Kidney (tissue), 14 donors: ENCODE results near the gene TMEM200A. TPM values are rescaled to one million over a fixed set of nuclear protein-coding genes. Genes with fewer than 3 reads are reported as not detected.

ENCODE experiments used
- DNase-seq, 5 donors: peaks; one replicate each; pipeline ENCODE4 v3.0.0-alpha.2; 2013 to 2020
- FAIRE-seq: peaks from 2 replicates; lab custom pipeline; 2012; peaks lifted over from hg19 to GRCh38; lab: Jason Lieb, UNC
- H3K27ac ChIP-seq, 2 donors: one replicate each; pipeline ENCODE4 v1.7.0; 2013; ENCODE audit warnings: low read depth in 2 of 2, low read length in 2 of 2, inconsistent platforms in 1 of 2
- H3K27me3 ChIP-seq: one replicate; pipeline ENCODE4 v1.7.1; 2013; ENCODE audit warnings: low read length, inconsistent platforms; ENCODE audit not compliant: control insufficient read depth, insufficient read depth
- H3K36me3 ChIP-seq, 3 donors: one replicate each; pipeline versions ENCODE4 v1.7.0 to v1.7.1; 2013; ENCODE audit warnings: low read length in 3 of 3, control low read depth in 1 of 3, inconsistent platforms in 1 of 3; ENCODE audit not compliant: insufficient read depth in 3 of 3, control insufficient read depth in 2 of 3
- H3K4me1 ChIP-seq, 3 donors: one replicate each; pipeline versions ENCODE4 v1.7.0 to v1.7.1; 2013; ENCODE audit warnings: low read length in 3 of 3, inconsistent platforms in 1 of 3, low read depth in 1 of 3; ENCODE audit not compliant: control insufficient read depth in 2 of 3, insufficient read depth in 2 of 3
- H3K4me3 ChIP-seq, 3 donors: one replicate each; pipeline versions ENCODE4 v1.7.0 to v1.8.1; 2013; ENCODE audit warnings: low read length in 3 of 3, control low read depth in 1 of 3, inconsistent platforms in 1 of 3
- H3K9ac ChIP-seq, 3 donors: one replicate each; pipeline versions ENCODE4 v1.7.0 to v1.7.1; 2013; ENCODE audit warnings: low read length in 3 of 3, control low read depth in 1 of 3, inconsistent platforms in 1 of 3
- H3K9me3 ChIP-seq, 3 donors: one replicate each; pipeline versions ENCODE4 v1.7.0 to v1.7.1; 2013; ENCODE audit warnings: low read length in 3 of 3, control low read depth in 1 of 3, inconsistent platforms in 1 of 3; ENCODE audit not compliant: control insufficient read depth in 2 of 3, insufficient read depth in 1 of 3
- intact Hi-C: fragments of 100-400 bp; cut with DNase I; formaldehyde crosslinking; loops from one replicate; pipeline ENCODE4 v1.11.1; 2022
- polyA plus RNA-seq: library from polyadenylated mRNA; stranded (reverse); fragments of 350-450 nt; fragmentation: Illumina TruSeq; extraction: RNeasy Lipid Tissue Mini Kit (QIAGEN cat#74804); gene quantifications from one replicate; pipeline ENCODE4 v1.2.3, GENCODE V29; 2014; ENCODE audit warnings: low read depth, low replicate concordance; ENCODE audit not compliant: insufficient read depth
- total RNA-seq: library from RNA; stranded (reverse); fragmentation: NEBNext Ultra II Directional; extraction: Animal tissue kit (Norgen Biotek cat#: 25700); gene quantifications from one replicate; pipeline ENCODE4 v1.2.1, GENCODE V29; 2021
- TF ChIP-seq, protein P1 (sequence below): IDR thresholded peaks from 3 replicates; pipeline ENCODE4 v1.5.1; 2012; ENCODE audit warnings: mild to moderate bottlenecking, moderate library complexity, borderline replicate concordance; ENCODE audit not compliant: insufficient read depth; ENCODE audit errors: extremely low read depth
- donor health status: control.
- donor health status: control.
- donor health status: control.
- donor health status: control.
- donor health status: control.
- donor health status: DM: yes; HTN: yes; CAD: no.
- donor health status: Normal renal cell carcinoma (clear cell type).

TMEM200A gene
- total and polyA plus RNA-seq, 2 donors from 2014 or later = 7.7 to 17.9 TPM

DNA sequence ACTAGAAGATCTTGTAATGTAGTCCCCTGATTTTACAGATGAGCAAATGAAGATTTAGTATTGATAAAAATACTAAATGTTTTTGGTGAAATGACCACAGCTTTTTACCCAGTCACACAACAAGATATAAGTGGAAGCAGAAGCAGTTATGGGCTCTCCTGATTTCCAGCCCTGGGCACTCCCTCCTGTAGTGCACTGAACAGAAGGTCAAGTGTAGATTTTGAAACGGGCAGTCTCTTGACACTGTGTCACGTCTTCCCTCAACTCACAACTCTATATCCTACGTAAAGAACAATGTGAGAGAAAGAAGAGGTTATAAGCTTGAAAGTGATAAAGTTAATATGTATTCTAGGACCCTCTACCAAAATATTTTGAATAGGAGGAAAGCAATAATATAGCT, 23.3 kb downstream of the TMEM200A start:
- Histone ChIP-seq H3K36me3 (no peaks in the 10 kb centered on the region), H3K27ac (no peak overlapping the region), H3K27me3 (no peaks in the 10 kb centered on the region), H3K9ac (no peak overlapping the region), H3K4me1 (no peaks in the 10 kb centered on the region), H3K4me3 (no peak overlapping the region), H3K9me3 (no peaks in the 10 kb centered on the region)
- FAIRE-seq = no peak
- TF ChIP-seq, protein P1, sequence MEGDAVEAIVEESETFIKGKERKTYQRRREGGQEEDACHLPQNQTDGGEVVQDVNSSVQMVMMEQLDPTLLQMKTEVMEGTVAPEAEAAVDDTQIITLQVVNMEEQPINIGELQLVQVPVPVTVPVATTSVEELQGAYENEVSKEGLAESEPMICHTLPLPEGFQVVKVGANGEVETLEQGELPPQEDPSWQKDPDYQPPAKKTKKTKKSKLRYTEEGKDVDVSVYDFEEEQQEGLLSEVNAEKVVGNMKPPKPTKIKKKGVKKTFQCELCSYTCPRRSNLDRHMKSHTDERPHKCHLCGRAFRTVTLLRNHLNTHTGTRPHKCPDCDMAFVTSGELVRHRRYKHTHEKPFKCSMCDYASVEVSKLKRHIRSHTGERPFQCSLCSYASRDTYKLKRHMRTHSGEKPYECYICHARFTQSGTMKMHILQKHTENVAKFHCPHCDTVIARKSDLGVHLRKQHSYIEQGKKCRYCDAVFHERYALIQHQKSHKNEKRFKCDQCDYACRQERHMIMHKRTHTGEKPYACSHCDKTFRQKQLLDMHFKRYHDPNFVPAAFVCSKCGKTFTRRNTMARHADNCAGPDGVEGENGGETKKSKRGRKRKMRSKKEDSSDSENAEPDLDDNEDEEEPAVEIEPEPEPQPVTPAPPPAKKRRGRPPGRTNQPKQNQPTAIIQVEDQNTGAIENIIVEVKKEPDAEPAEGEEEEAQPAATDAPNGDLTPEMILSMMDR = no peak
- DNase-seq = no peak
- intact Hi-C loops = no loop called here

GRCh38 chr6:130390890-130391289, 25.1 kb downstream of the TMEM200A start:
- DNase-seq (no peak), FAIRE-seq (no peak)
- H3K4me1 ChIP-seq = no peaks in the 10 kb centered on the region
- no peak overlapping the region for H3K9ac ChIP-seq
- no peaks in the 10 kb centered on the region for H3K9me3 ChIP-seq
- no peaks in the 10 kb centered on the region for H3K36me3 ChIP-seq
- H3K27ac ChIP-seq = no peak overlapping the region
- no peaks in the 10 kb centered on the region for H3K27me3 ChIP-seq
- TF ChIP-seq, protein P1 = no peak
- intact Hi-C loops = no loop called here
- no peak overlapping the region for H3K4me3 ChIP-seq

GRCh38 chr6:130393306-130393705, 27.5 kb downstream of the TMEM200A start:
- Histone ChIP-seq H3K36me3 (no peaks in the 10 kb centered on the region), H3K27ac (no peak overlapping the region), H3K27me3 (no peaks in the 10 kb centered on the region), H3K4me1 (no peaks in the 10 kb centered on the region), H3K9ac (no peak overlapping the region), H3K4me3 (no peak overlapping the region), H3K9me3 (no peaks in the 10 kb centered on the region)
- intact Hi-C loops = no loop called here
- DNase-seq = no peak
- TF ChIP-seq, protein P1 = no peak
- FAIRE-seq = no peak

- H3K9me3 ChIP-seq = no peaks in the 10 kb centered on the region
- H3K9ac ChIP-seq = no peak overlapping the region
- intact Hi-C loops = no loop called here
- no peaks in the 10 kb centered on the region for H3K36me3 ChIP-seq
- DNase-seq (no peak), FAIRE-seq (no peak)
- no peaks in the 10 kb centered on the region for H3K4me1 ChIP-seq
- H3K4me3 ChIP-seq = no peak overlapping the region
- no peaks in the 10 kb centered on the region for H3K27me3 ChIP-seq
- TF ChIP-seq, protein P1 = no peak
- no peak overlapping the region for H3K27ac ChIP-seq
These were observed 28.4 kb downstream of the TMEM200A start for GRCh38 chr6:130394246-130394645.
